GM21825 (cell line): ENCODE measurements around the gene EIPR1.
"Not testable (repeated sequence)": the region's sequence is repeated elsewhere in the genome, so short reads cannot be mapped to it uniquely, and the experiment has no call there.

Experiments
- ATAC-seq: cut with Tn5 transposase; IDR thresholded peaks from one replicate; pipeline ENCODE4 v1.9.1; 2021; ENCODE audit warnings: mild to moderate bottlenecking, moderate library complexity; ENCODE audit not compliant: unreplicated experiment

The EIPR1 gene

GRCh38 chr2:3182848-3183247 is 194.8 kb downstream of the EIPR1 start:
- no peak for ATAC-seq

- ATAC-seq = no peak
These were observed 196.1 kb downstream of the EIPR1 start for GRCh38 chr2:3181416-3182010.

- ATAC-seq = not testable (repeated sequence)
These were observed 196.8 kb downstream of the EIPR1 start for GRCh38 chr2:3180909-3181221.

GRCh38 chr2:3180082-3180908 is 197.3 kb downstream of the EIPR1 start:
- no peak for ATAC-seq

- no peak for ATAC-seq
These were observed 198.0 kb downstream of the EIPR1 start for GRCh38 chr2:3179626-3180025.

- ATAC-seq = no peak
These were observed 198.4 kb downstream of the EIPR1 start for GRCh38 chr2:3179208-3179607.

GRCh38 chr2:3178578-3179031 is 199.0 kb downstream of the EIPR1 start:
- ATAC-seq = no peak

GRCh38 chr2:3177891-3178577 is 199.6 kb downstream of the EIPR1 start:
- no peak for ATAC-seq

GRCh38 chr2:3176869-3177255 is 200.8 kb downstream of the EIPR1 start:
- ATAC-seq = no peak

- no peak for ATAC-seq
These were observed 201.3 kb downstream of the EIPR1 start for GRCh38 chr2:3176071-3176868.

GRCh38 chr2:3175568-3175955 is 202.1 kb downstream of the EIPR1 start:
- no peak for ATAC-seq

GRCh38 chr2:3174626-3175567 is 202.7 kb downstream of the EIPR1 start:
- no peak for ATAC-seq

GRCh38 chr2:3173031-3173430 is 204.6 kb downstream of the EIPR1 start:
- no peak for ATAC-seq

GRCh38 chr2:3172265-3172935 is 205.2 kb downstream of the EIPR1 start:
- no peak for ATAC-seq

- ATAC-seq = no peak
These were observed 205.9 kb downstream of the EIPR1 start for GRCh38 chr2:3171564-3172264.

GRCh38 chr2:3170792-3171455 is 206.7 kb downstream of the EIPR1 start:
- ATAC-seq = no peak

GRCh38 chr2:3169106-3169870 is 208.3 kb downstream of the EIPR1 start:
- no peak for ATAC-seq
